GM18526 (cell line): ENCODE data around the gene NUFIP2.

ENCODE experiments used
- POLR2A ChIP-seq: IDR thresholded peaks from 3 replicates; pipeline ENCODE4 v1.6.1; 2011; ENCODE audit not compliant: insufficient read length; ENCODE audit errors: extremely low read depth

NUFIP2 gene

DNA sequence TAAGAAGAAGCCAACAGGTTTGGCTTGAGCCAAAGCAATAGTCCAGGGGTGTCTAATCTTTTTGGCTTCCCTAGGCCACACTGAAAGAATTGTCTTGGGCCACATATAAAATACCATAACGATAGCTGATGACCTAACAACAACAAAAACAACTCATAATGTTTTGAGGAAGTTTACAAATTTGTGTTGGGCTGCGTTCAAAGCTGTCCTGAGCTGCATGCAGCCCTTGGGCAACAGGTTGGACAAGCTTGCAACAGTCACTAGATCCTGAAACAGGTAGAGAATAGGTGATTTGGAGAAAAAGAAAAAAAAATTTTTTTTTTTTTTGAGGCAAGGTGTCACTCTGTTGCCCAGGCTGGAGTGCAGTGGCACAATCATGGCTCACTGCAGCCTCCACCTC is 42.8 kb downstream of the NUFIP2 start:
- TF ChIP-seq POLR2A: no peak

DNA sequence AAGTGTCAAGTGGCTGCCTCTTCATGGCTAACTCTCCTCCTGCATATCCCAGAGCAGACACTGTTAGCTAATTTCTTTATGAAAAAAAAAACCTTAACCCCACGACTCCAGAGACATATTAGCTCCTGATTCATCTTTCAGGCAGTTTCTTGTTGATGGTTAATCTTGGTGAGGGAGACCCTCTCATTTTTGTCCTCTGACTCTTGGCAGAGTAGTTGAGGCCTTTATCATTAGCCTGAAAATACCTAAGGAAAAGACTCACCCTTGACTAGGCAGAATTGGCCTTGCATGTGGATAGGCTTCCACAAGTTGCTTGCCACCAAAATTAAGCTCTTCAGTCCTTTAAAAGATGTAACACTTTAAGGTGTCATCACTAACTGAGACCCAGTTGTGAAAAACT is 43.3 kb downstream of the NUFIP2 start:
- TF ChIP-seq POLR2A: no peak

DNA sequence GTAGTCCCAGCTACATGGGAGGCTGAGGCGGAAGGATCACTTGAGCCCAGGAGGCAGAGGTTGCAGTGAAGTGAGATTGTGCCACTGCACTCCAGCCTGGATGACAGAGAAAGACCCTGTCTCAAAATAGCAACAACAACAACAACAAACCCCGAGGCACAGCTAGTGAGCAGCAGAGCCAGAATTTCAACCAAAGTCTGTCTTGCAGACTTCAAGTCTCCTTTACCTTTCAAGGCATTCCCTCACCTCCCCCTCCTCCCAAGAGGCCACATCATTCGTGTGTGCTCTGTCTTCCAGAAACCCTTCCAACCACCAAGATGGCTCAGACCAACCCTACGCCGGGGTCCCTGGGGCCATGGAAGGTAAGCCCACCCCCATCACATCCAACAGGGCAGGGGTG is 45.1 kb downstream of the NUFIP2 start:
- no peak for TF ChIP-seq POLR2A

DNA sequence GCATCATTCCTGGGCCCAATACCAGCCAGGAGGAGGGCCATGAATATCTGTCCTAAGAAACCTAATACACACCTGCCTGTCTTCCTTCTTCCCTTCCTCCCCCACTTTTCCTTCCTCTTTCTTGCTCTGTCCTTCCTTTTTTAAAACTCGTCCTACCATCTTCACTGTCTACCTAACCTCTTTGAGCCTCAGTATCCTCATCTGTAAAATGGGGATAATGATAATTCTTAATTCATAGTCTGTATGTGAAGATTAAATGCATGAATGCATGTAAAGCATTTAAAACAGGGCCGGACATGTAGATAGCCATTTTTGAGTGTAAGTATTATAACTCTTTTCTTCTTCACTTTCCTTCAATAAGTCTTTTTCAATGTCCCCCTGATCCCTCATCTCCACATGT is 46.7 kb downstream of the NUFIP2 start:
- no peak for TF ChIP-seq POLR2A

DNA sequence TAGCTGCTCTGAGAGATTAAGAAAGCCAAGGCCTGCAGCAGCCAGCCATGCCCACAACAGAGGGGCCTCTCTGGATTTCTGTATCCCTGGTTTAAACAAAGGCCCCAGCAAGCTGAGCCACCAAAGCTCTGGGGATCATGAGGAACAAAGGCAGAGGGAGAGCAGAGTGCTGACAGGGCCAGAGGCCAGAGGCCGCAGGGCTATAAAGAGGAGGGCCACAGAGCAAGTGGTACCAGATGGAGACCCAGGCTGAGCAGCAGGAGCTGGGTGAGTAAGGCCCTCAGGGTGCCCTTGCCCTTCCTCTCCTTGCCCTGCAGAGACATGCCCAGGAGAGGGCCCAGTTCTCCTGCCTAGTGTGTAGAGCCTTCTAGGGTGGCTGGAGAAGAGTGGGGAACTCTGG is 47.3 kb downstream of the NUFIP2 start, which contains the start of gene CRYBA1:
Gene CRYBA1 (plus strand): TSS at position 232 of the 400 bp plus-strand sequence. CDS start 5 bp downstream, at position 237.
- no peak for TF ChIP-seq POLR2A

DNA sequence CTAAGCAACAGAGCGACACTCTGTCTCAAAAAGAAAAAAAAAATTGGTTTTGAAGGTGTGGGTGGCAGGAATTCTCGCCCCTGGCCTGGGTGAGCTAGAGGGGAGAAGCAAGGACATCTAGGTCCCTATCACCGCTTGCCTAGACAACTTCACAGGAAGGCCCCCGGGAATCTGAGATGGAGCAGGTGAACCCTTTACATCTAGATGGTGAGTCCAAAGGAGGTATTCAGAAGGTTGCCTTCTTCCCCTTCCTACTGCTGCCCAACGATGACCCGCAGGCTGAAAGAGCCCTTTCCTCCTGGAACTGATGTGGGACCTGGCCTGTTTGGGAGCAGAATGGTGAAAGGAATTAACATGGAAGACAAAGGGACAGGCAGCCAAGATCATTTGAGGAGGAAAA is 48.5 kb downstream of the NUFIP2 start:
- no peak for TF ChIP-seq POLR2A

DNA sequence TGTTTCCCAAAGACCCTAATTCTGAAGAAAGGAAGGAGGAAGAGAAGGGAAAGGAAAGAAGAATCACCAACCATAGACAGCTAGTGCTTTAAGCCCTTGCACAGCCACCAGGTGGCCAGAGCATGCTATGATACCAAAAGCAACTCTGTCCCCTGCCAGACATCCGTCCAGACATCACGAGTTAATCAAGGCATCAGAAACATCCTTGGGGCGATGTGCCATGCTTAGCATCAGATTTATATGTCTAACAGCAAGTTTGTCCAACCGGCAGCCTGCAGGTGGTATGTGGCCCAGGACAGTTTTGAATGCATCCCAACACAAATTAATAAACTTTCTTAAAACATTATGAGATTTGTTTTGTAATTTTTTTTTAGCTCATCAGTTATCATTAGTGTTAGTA is 50.2 kb downstream of the NUFIP2 start:
- no peak for TF ChIP-seq POLR2A

DNA sequence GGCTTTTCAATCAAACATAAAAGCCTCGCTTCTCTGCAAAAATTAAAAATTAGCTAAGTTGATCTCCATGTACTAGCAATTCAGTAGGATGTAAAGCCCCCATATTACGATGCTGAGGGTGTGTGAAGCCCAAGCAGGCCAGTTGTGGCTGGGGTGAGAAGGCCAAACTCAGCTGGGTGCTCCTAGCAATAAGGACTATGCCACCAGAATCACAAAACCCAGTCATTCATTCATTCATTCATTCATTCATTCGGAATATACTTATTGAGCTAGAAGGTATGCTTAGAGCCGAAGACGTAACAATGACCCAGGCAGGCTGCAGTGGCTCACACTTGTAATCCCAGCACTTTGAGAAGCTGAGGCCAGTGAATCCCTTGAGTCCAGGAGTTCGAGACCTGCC is 51.2 kb downstream of the NUFIP2 start:
- no peak for TF ChIP-seq POLR2A

DNA sequence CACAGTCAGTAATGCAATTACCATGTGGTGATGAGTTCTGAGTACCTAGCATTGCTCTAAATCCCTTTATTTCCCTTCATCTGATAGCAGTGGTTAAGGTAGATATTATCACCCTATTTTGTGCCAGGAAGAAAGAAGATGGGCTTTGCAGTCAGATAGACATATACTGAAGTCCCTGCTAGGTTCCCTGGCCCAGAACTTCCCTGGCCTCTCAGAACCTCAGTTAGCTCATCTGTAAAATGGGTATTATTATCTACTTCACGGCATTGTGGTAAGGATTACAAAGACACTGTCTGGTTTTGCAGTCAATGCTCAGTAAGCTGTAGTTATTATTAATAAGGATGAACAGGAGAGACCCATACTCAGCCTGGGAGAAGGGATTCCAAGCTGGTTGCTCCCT is 51.9 kb downstream of the NUFIP2 start:
- no peak for TF ChIP-seq POLR2A

DNA sequence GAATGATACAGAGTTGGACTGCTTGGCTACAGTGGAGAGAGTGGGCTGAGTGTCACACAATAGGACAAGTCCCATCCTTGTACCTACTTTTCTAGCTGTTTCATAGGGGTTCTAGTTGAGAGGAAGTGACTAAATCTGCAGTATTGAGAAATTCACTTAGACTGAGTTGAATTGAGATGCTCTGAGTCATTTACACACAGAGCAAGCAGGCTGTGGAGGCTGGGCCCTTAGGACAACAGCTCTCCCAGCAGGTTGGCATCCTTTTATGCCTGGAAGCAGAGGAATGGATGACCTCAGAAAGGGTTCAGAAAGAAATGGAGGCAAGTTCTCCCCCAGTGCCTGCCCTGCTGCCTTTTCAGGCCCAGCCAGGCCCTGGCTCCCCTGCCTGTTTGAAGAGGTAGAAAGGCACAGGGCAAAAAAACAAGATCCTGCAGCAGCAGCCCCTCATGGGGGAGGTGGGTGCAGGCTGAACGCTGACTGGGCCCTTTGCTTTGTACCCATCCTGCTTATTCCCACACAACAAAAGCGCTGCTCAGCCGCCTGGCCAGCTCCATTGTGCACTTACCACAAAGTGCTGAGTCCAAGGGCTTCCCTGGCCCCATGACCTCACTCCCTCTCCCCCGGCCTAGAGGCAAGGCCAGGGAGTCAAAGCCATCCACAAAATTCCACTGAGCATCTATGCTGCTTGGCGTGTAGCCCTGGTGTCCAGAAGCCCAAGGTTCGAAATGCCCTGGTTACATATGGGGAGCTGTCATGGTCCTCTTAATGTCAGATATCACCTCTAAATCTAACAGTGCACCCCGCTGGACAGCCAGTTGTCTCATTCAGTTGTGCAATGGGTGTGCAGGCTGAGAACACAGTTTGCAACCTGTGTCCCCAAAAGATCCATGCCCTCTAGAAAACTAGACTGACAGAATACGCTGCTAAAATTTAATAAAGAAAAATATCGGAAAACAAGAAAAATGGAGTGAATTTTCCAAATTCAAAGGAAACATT is 52.7 kb downstream of the NUFIP2 start:
- TF ChIP-seq POLR2A: no peak

DNA sequence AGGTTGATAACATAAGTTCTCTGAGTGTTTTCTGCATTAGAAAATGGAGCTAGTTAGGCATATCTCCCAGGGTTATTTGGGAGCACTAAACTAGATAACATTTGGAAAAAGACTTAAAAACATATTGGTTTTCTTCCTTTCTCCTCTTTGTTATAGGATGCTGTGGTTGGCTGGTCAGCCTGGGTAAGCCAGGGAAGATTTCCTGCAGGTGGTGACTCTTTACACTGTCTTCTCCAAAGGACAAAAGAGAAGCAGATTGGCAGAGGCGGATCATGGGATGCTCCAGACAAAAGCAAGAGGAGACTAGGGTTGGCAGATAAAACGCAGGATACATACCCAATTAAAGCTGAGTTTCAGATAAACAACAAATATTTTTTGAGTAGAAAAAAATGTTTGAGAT is 53.5 kb downstream of the NUFIP2 start:
- TF ChIP-seq POLR2A: no peak

DNA sequence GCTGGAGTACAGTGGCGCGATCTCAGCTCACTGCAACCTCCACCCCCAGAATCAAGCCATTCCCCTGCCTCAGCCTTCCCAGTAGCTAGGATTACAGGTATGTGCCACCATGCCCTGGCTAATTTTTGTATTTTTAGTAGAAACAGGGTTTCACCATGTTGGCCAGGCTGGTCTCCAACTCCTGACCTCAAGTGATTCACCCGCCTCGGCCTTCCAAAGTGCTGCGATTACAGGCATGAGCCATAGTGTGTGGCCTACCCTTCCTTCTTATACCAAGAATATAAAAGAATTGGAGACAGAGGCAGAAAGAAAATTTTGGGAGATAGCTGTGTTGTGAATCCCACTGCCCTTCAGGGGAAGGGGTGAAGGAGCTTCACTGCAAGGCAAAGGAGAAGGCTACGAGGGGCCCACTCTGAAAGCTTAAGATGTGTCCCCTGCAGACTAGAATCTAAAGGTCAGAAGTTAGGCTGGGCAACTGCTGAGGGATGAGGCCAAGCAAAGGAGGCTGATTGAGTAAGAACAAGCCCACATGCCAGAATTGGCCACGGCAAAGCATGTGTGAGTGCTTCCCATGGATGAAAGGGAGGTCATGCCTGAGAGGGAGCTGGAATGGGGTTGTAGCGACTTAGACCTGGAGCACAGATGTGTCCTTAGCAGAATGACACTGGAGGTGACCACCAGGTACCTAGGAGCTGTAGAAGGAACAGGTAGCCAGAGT is 55.7 kb downstream of the NUFIP2 start:
- TF ChIP-seq POLR2A: no peak

DNA sequence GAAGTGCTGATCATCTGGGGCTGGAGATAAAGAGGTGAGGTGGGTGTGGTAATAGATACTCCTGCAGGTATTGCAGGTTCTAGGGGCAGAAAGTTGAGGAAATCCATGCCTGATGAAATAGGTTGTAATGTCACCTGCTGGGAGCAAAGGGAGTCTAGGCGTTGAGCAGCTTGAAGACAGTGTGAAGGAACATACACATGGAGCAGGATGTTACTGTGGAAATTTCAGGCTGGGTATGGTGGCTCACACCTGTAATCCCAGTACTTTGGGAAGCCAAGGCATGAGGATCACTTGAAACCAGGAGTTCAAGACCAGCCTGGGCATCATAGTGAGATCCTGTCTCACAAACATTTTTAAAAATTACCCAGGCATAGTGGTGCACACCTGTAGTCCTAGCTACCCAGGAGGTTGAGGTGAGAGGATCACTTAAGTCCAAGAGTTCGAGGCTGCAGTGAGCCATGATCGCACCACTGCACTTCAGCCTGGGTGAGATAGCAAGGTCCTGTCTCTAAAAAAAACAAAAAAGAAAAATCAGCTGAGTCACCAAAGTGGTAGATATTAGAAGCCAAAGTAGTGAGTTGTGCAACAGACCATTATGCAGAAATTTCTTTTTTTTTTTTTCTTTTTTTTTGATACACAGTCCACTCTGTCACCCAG is 56.3 kb downstream of the NUFIP2 start:
- TF ChIP-seq POLR2A: no peak

DNA sequence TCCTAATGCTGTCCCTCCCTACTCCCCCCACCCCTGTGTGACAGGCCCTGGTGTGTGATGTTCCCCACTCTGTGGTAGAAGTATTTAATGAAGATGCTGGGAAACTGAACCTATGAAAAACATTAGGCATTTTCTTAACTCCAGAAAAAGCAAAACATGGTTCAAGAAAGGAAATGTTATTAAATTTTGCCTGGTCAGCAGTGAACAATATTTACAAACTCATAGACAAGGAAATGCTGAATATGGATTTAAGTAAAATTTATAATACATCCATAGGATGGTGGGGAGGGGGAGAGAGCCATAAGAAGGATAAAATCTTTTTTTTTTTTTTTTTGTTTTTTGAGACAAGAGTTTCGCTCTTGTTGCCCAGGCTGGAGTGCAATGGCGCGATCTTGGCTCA is 58.0 kb downstream of the NUFIP2 start:
- TF ChIP-seq POLR2A: no peak

DNA sequence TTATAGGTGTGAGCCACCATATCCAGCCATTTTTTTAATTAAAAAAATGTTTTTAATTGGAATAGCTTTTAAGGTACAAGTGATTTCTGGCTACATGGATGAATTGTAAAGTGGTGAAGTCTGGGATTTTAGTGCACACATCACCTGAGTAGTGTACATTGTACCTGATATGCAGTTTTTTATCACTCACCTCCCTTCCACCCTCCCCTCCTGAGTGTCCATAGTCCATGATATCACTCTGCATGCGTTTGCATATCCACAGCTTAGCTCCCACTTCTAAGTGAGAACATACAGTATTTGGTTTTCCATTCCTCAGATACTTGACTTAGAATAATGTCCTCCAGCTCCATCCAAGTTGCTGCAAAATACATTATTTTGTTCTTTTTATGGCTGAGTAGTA is 60.6 kb downstream of the NUFIP2 start:
- no peak for TF ChIP-seq POLR2A

DNA sequence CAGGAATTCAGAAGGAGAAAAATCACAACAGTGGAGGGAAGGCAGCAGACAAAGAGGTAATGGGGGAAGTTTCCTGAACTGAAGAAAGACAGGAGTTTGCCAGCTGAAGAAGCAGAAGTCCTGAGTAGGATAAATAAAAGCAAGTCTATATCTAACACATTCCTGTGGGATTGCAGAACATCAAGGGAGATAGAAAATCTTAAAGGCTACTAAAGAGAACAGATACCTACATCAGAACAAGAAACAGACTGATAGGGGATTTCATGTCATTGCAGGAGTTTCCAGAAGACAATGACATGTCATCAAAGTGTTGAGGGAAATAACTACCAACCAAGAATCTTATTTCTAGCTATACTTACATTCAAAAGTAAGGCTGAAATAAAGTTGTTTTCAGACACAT is 68.6 kb downstream of the NUFIP2 start:
- TF ChIP-seq POLR2A: no peak
